OCI-LY1 (cell line): ENCODE measurements around the gene UBTD1.

Source experiments
- H2AFZ ChIP-seq: fragments of 200-600 bp; sonication (generic), shearing (Covaris generic); 2 replicates; pipeline ENCODE4 v1.6.0; 2014; ENCODE audit warnings: antibody characterized with exemption, mild to moderate bottlenecking, low read length
- H3F3A ChIP-seq: fragments of 200-600 bp; sonication (generic), shearing (Covaris generic); 2 replicates; pipeline ENCODE4 v1.6.0; 2014; ENCODE audit warnings: mild to moderate bottlenecking, antibody characterized with exemption, low read length, moderate library complexity; ENCODE audit not compliant: insufficient read depth
- H3K27ac ChIP-seq: fragments of 200-600 bp; sonication (generic); 2 replicates; pipeline ENCODE4 v1.5.1; 2014; ENCODE audit warnings: low read length, mixed run types, mild to moderate bottlenecking, low read depth; ENCODE audit not compliant: poor library complexity, severe bottlenecking
- H3K27me3 ChIP-seq: fragments of 200-600 bp; sonication (generic); 2 replicates; pipeline ENCODE4 v1.6.0; 2014; ENCODE audit warnings: antibody characterized with exemption, mild to moderate bottlenecking, low read length, moderate library complexity; ENCODE audit not compliant: insufficient read depth
- H3K36me3 ChIP-seq: fragments of 200-600 bp; sonication (generic); 2 replicates; pipeline ENCODE4 v1.6.1; 2014; ENCODE audit warnings: mild to moderate bottlenecking, antibody characterized with exemption, low read length, moderate library complexity, mixed read lengths; ENCODE audit not compliant: insufficient read depth
- H3K4me1 ChIP-seq: fragments of 200-600 bp; sonication (generic); 2 replicates; pipeline ENCODE4 v1.5.1; 2014; ENCODE audit warnings: mild to moderate bottlenecking, low read length, moderate library complexity; ENCODE audit not compliant: insufficient read depth, severe bottlenecking
- H3K4me2 ChIP-seq: fragments of 200-600 bp; sonication (generic), shearing (Covaris generic); 2 replicates; pipeline ENCODE4 v1.6.1; 2014; ENCODE audit warnings: low read length
- H3K4me3 ChIP-seq: fragments of 200-600 bp; sonication (generic); 2 replicates; pipeline ENCODE4 v1.5.1; 2014; ENCODE audit warnings: low read length, low read depth, mild to moderate bottlenecking, mixed read lengths; ENCODE audit not compliant: poor library complexity, severe bottlenecking
- H3K79me2 ChIP-seq: fragments of 200-600 bp; shearing (Covaris generic); 2 replicates; pipeline ENCODE4 v1.6.1; 2016; ENCODE audit warnings: mixed run types, low read length, mixed read lengths; ENCODE audit not compliant: insufficient read depth
- H3K9ac ChIP-seq: fragments of 200-600 bp; sonication (generic), shearing (Covaris generic); 2 replicates; pipeline ENCODE4 v1.6.1; 2014; ENCODE audit warnings: mild to moderate bottlenecking, low read length, mixed read lengths
- H3K9me2 ChIP-seq: fragments of 200-600 bp; sonication (generic), shearing (Covaris generic); 2 replicates; pipeline ENCODE4 v1.6.1; 2014; ENCODE audit warnings: low read depth, mild to moderate bottlenecking, low read length, mixed read lengths
- H3K9me3 ChIP-seq: fragments of 200-600 bp; shearing (Covaris generic); 2 replicates; pipeline ENCODE4 v1.6.1; 2014; ENCODE audit warnings: low read length, mixed read lengths
- H4K20me1 ChIP-seq: fragments of 200-600 bp; sonication (generic), shearing (Covaris generic); 2 replicates; pipeline ENCODE4 v1.6.0; 2016; ENCODE audit warnings: mild to moderate bottlenecking, low read length; ENCODE audit not compliant: insufficient read depth
- EZH2 ChIP-seq: fragments of 200-600 bp; sonication (generic), shearing (Covaris generic); IDR thresholded peaks from 2 replicates; pipeline ENCODE4 v1.8.0; 2017; ENCODE audit warnings: borderline replicate concordance, mixed run types, mild to moderate bottlenecking, antibody characterized with exemption, low read length, moderate library complexity, mixed read lengths
- TF ChIP-seq, protein P1 (sequence below): fragments of 200-600 bp; sonication (generic), shearing (Covaris generic); IDR thresholded peaks from 2 replicates; pipeline ENCODE4 v1.5.1; 2017; ENCODE audit warnings: mild to moderate bottlenecking, antibody characterized with exemption, low read length, moderate library complexity, mixed read lengths

The UBTD1 gene

DNA sequence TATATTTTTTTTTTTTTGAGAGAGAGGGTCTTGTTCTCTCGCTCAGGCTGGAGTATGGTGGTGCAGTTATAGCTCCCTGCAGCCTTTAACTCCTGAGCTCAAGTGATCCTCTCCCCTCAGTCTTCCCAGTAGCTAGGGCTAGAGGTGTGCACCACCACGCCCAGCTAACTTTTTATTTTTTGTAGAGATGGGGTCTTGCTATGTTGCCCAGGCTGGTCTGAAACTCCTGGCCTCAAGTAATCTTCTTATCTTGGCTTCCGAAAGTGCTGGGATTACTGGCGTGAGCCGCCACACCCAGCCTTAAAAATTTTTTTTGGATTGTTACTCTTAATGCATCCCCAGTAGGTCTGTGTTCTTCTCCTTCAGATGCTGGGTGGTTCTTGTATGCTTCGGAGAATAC is 4.2 kb downstream of the UBTD1 start:
- Histone ChIP-seq H3F3A (no peaks in the 10 kb centered on the region), H3K4me1 (peaks cover 7% of the 10 kb centered on the region), H3K9ac (no peak overlapping the region), H3K4me2 (no peak overlapping the region), H3K27ac (no peak overlapping the region), H3K9me3 (no peaks in the 10 kb centered on the region), H3K4me3 (no peak overlapping the region), H4K20me1 (no peaks in the 10 kb centered on the region), H3K27me3 (no peaks in the 10 kb centered on the region), H3K36me3 (no peaks in the 10 kb centered on the region), H2AFZ (no peak overlapping the region), H3K79me2 (no peaks in the 10 kb centered on the region), H3K9me2 (no peaks in the 10 kb centered on the region)
- TF ChIP-seq, protein P1, sequence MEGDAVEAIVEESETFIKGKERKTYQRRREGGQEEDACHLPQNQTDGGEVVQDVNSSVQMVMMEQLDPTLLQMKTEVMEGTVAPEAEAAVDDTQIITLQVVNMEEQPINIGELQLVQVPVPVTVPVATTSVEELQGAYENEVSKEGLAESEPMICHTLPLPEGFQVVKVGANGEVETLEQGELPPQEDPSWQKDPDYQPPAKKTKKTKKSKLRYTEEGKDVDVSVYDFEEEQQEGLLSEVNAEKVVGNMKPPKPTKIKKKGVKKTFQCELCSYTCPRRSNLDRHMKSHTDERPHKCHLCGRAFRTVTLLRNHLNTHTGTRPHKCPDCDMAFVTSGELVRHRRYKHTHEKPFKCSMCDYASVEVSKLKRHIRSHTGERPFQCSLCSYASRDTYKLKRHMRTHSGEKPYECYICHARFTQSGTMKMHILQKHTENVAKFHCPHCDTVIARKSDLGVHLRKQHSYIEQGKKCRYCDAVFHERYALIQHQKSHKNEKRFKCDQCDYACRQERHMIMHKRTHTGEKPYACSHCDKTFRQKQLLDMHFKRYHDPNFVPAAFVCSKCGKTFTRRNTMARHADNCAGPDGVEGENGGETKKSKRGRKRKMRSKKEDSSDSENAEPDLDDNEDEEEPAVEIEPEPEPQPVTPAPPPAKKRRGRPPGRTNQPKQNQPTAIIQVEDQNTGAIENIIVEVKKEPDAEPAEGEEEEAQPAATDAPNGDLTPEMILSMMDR = no peak
- TF ChIP-seq EZH2 = no peak

DNA sequence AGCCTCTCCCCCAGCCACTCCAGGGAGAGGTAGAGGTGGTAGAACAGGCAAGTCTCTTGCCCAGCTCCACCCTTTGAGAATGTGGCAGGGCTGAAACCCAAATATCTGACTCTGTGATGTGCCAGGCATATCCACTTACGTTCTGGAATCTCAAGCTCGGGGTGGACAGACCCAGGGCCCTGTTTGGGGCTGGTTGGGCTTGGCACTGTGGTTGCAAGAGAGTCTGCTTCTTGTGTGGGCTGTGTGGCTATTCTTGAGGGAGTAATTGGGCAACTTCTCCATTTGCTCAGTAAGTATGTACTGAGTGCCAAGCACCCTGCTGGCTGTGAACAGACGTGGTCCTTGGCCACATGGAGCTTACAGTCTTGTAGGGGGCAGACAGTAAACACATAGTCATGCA is 4.7 kb downstream of the UBTD1 start:
- Histone ChIP-seq H3K4me1 (peaks cover 7% of the 10 kb centered on the region), H2AFZ (no peak overlapping the region), H3K27ac (no peak overlapping the region), H3F3A (no peaks in the 10 kb centered on the region), H3K9me2 (no peaks in the 10 kb centered on the region), H3K36me3 (no peaks in the 10 kb centered on the region), H3K4me2 (no peak overlapping the region), H3K79me2 (no peaks in the 10 kb centered on the region), H3K27me3 (no peaks in the 10 kb centered on the region), H4K20me1 (no peaks in the 10 kb centered on the region), H3K9ac (no peak overlapping the region), H3K9me3 (no peaks in the 10 kb centered on the region), H3K4me3 (no peak overlapping the region)
- TF ChIP-seq, protein P1 = no peak
- TF ChIP-seq EZH2 = no peak

DNA sequence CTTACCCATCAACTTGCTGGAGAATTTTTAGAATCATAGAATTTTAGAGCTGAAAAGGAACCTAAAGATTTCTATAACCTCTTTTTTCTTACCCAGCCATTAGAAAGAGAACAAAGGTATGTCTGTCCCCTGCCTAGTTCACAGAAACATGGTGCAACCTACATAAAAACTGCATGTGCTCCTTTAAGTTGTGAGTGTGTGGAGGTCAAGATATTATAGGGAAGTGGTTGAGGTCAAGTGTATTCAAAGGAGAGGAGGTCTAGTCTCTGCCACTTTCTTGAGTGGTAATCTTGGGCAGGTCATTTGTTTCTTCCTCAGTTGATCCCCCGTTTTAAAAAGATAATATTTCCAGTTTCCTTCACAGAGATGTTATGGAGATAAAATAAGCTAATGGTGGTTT is 6.4 kb downstream of the UBTD1 start:
- no peaks in the 10 kb centered on the region for H3K9me3 ChIP-seq

More for the DNA sequence above, 6.4 kb downstream of the UBTD1 start:
- no peaks in the 10 kb centered on the region for H3K4me1 ChIP-seq
- no peaks in the 10 kb centered on the region for H3K36me3 ChIP-seq
- no peaks in the 10 kb centered on the region for H3F3A ChIP-seq
- no peaks in the 10 kb centered on the region for H3K79me2 ChIP-seq
- H4K20me1 ChIP-seq = no peaks in the 10 kb centered on the region
- no peak overlapping the region for H3K4me3 ChIP-seq
- H3K4me2 ChIP-seq = no peak overlapping the region
- no peaks in the 10 kb centered on the region for H3K27me3 ChIP-seq
- H3K27ac ChIP-seq = no peak overlapping the region
- no peak overlapping the region for H3K9ac ChIP-seq
- no peaks in the 10 kb centered on the region for H3K9me2 ChIP-seq
- H2AFZ ChIP-seq = no peak overlapping the region
- TF ChIP-seq EZH2 = no peak
- TF ChIP-seq, protein P1 = no peak
